ENCODE results near the gene FTH1.
A peak's percentile ranks its signal among the peaks of the same experiment; 100 is the strongest.
"Not testable (repeated sequence)": the region's sequence is repeated elsewhere in the genome, so short reads cannot be mapped to it uniquely, and the experiment has no call there.

The FTH1 gene

GRCh38 chr11:61967116-61967923 is at the start of gene FTH1:
FTH1 (minus strand) TSS chr11:61967634; CDS start chr11:61967425, 209 bp downstream.
- peak; percentile 76 to 85 for DNase-seq

- DNase-seq = no peak
These were observed 48.2 kb upstream of the FTH1 start for GRCh38 chr11:62015615-62016014.

- DNase-seq = no peak
These were observed 46.4 kb upstream of the FTH1 start for GRCh38 chr11:62013537-62014476.

- no peak for DNase-seq
These were observed 45.5 kb upstream of the FTH1 start for GRCh38 chr11:62012832-62013461.

GRCh38 chr11:62012451-62012831 is 45.0 kb upstream of the FTH1 start:
- no peak for DNase-seq

GRCh38 chr11:62011881-62012280 is 44.4 kb upstream of the FTH1 start:
- DNase-seq = no peak

- no peak for DNase-seq
These were observed 43.6 kb upstream of the FTH1 start for GRCh38 chr11:62010935-62011528.

GRCh38 chr11:62008193-62008592 is 40.8 kb upstream of the FTH1 start:
- no peak for DNase-seq

- DNase-seq = no peak
These were observed 37.0 kb upstream of the FTH1 start for GRCh38 chr11:62004473-62004872.

GRCh38 chr11:62002283-62002682 is 34.8 kb upstream of the FTH1 start:
- DNase-seq = not testable (repeated sequence)

- no peak for DNase-seq
These were observed 34.2 kb upstream of the FTH1 start for GRCh38 chr11:62001450-62002191.

- no peak for DNase-seq
These were observed 33.4 kb upstream of the FTH1 start for GRCh38 chr11:62000539-62001446.

- DNase-seq = no peak
These were observed 31.9 kb upstream of the FTH1 start for GRCh38 chr11:61999141-61999975.

GRCh38 chr11:61996933-61997332 is 29.5 kb upstream of the FTH1 start:
- DNase-seq = no peak

GRCh38 chr11:61994981-61995380 is 27.5 kb upstream of the FTH1 start:
- no peak for DNase-seq

GRCh38 chr11:61985869-61986268 is 18.4 kb upstream of the FTH1 start:
- no peak for DNase-seq

GRCh38 chr11:61983419-61983818 is 16.0 kb upstream of the FTH1 start:
- no peak for DNase-seq

GRCh38 chr11:61980783-61981541 is 13.5 kb upstream of the FTH1 start:
- no peak for DNase-seq

Measured in SHP77 (cell line).